Thoracic aorta (tissue), 2 donors: Measurements from ENCODE around the gene MT2A. TPM values are rescaled to one million over a fixed set of nuclear protein-coding genes. Genes with fewer than 3 reads are reported as not detected.

Source experiments
- ATAC-seq: fragments of 150-250 bp; one replicate; pipeline ENCODE4 v1.8.0; 2017; ENCODE audit warnings: low read depth; ENCODE audit not compliant: insufficient number of reproducible peaks, low FRiP score
- DNase-seq: peaks from one replicate; pipeline ENCODE4 v3.0.0-alpha.2; 2020; ENCODE audit warnings: low spot score
- H3K27ac ChIP-seq, 2 donors: fragments of 200-600 bp; sonication (generic); 1 replicate in 1 of 2; 2 replicates in 1 of 2; pipeline ENCODE4 v1.5.1; 2016; ENCODE audit warnings: mild to moderate bottlenecking in 2 of 2, moderate library complexity in 2 of 2
- H3K27me3 ChIP-seq: fragments of 200-600 bp; sonication (generic); replicated peaks from 2 replicates; pipeline ENCODE4 v1.6.0; 2016; ENCODE audit warnings: mild to moderate bottlenecking; ENCODE audit not compliant: insufficient read depth
- H3K36me3 ChIP-seq: fragments of 200-600 bp; sonication (generic); one replicate; pipeline ENCODE4 v1.5.1; 2016
- H3K4me1 ChIP-seq, 2 donors: fragments of 200-600 bp; sonication (generic); 1 replicate in 1 of 2; 2 replicates in 1 of 2; pipeline versions ENCODE4 v1.5.1 to v1.6.0; 2016; ENCODE audit warnings: low read depth in 2 of 2, mild to moderate bottlenecking in 1 of 2; ENCODE audit not compliant: control insufficient read depth in 1 of 2
- H3K4me3 ChIP-seq: fragments of 200-600 bp; sonication (generic); 2 replicates; pipeline ENCODE4 v1.5.1; 2016; ENCODE audit warnings: mild to moderate bottlenecking
- H3K9me3 ChIP-seq: fragments of 200-600 bp; sonication (generic); 2 replicates; pipeline ENCODE4 v1.5.1; 2016
- total RNA-seq, 2 donors: library from RNA; depleted of rRNA; stranded (reverse); fragments of >200 nt; gene quantifications; one replicate each; pipeline versions ENCODE4 v1.1.0 to v1.2.3, GENCODE V29; 2016
- TF ChIP-seq, protein P1 (sequence below): fragments of 200-600 bp; sonication (generic); IDR thresholded peaks from one replicate; pipeline ENCODE4 v1.5.1; 2019; ENCODE audit warnings: antibody characterized with exemption

Gene MT2A
- total RNA-seq = 100 to 1,000 TPM; 107 to 185 TPM

DNA sequence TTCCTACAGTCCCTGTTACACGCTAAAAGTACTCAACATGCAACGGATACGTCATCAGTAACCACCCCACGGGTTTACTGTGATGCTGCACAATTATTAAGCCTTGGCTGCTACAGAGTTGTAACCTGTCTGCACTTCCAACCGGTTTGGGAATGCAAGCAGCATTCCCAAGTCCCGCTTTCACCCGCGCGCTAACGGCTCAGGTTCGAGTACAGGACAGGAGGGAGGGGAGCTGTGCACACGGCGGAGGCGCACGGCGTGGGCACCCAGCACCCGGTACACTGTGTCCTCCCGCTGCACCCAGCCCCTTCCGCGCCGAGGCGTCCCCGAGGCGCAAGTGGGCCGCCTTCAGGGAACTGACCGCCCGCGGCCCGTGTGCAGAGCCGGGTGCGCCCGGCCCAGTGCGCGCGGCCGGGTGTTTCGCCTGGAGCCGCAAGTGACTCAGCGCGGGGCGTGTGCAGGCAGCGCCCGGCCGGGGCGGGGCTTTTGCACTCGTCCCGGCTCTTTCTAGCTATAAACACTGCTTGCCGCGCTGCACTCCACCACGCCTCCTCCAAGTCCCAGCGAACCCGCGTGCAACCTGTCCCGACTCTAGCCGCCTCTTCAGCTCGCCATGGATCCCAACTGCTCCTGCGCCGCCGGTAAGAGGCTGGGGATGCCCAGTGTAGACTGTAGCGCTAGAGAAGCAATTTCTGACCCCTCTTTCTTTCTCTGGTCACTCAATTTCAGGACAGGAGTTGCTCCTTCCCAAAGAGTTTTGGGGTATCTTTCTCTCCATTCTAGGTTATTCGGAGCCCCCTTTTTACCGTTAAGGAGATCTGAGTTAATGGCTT, at the start of gene MT2A:
TSS of gene MT2A (plus strand) at position 542 of the 833 bp plus-strand sequence. CDS start at position 614, 72 bp downstream.
- H3K27me3 ChIP-seq = no peaks in the 10 kb centered on the region
- H3K4me1 ChIP-seq = peaks cover 29 to 47% of the 10 kb centered on the region in 2 donors
- DNase-seq (peak; percentile 89), ATAC-seq (peak; percentile 46)
- H3K9me3 ChIP-seq = no peaks in the 10 kb centered on the region
- TF ChIP-seq, protein P1, sequence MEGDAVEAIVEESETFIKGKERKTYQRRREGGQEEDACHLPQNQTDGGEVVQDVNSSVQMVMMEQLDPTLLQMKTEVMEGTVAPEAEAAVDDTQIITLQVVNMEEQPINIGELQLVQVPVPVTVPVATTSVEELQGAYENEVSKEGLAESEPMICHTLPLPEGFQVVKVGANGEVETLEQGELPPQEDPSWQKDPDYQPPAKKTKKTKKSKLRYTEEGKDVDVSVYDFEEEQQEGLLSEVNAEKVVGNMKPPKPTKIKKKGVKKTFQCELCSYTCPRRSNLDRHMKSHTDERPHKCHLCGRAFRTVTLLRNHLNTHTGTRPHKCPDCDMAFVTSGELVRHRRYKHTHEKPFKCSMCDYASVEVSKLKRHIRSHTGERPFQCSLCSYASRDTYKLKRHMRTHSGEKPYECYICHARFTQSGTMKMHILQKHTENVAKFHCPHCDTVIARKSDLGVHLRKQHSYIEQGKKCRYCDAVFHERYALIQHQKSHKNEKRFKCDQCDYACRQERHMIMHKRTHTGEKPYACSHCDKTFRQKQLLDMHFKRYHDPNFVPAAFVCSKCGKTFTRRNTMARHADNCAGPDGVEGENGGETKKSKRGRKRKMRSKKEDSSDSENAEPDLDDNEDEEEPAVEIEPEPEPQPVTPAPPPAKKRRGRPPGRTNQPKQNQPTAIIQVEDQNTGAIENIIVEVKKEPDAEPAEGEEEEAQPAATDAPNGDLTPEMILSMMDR = no peak
- no peaks in the 10 kb centered on the region for H3K36me3 ChIP-seq
- peak within 1 kb of the TSS; percentile 92 to 93 for H3K27ac ChIP-seq
- peak within 1 kb of the TSS; percentile 91 for H3K4me3 ChIP-seq

DNA sequence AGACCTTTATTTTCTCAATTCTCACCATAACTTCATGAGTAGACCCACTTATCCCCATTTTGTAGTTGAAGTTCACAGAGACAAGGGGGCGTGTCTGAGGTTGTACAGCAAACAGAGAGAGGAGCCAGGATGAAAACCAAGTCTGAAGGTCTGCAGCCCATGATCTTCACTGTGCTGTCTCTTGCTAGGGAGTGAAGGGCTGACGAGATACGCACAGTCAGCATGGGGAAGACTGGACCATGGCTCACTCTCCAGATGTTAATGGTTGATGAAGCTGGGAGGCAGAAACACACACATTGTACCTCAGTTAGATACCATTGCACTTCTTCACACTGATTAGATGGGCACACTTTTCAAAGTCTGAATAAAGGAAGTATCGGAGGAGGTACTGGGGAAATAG, 49.3 kb upstream of the MT2A start:
- DNase-seq (no peak), ATAC-seq (no peak)
- TF ChIP-seq, protein P1 = no peak
- no peaks in the 10 kb centered on the region for H3K9me3 ChIP-seq
- no peak overlapping the region for H3K27ac ChIP-seq
- no peaks in the 10 kb centered on the region for H3K27me3 ChIP-seq
- H3K4me3 ChIP-seq = no peak overlapping the region
- H3K4me1 ChIP-seq = no peaks in the 10 kb centered on the region
- no peaks in the 10 kb centered on the region for H3K36me3 ChIP-seq

DNA sequence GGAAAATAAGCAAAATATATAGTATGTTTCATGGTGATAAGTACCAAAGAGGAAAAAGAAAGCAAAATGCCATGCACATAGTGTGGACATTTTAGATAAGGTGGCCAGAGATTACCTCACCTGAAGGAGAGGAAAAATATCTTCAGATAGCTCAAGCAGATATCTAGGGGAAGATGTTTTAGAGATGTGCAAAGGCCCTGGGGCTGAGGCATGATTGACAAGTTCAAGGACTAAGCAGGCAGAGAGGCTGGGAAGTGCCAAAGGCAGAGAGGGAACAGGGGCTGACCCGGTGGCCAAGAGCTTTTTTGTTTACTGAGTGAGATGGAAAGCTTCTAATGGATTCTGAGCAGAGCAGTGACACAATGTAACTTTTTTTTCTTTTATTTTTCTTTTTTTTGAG, 47.9 kb upstream of the MT2A start:
- DNase-seq = no peak
- Histone ChIP-seq H3K36me3 (no peaks in the 10 kb centered on the region), H3K9me3 (no peaks in the 10 kb centered on the region), H3K27ac (no peak overlapping the region), H3K4me3 (no peak overlapping the region), H3K4me1 (no peaks in the 10 kb centered on the region), H3K27me3 (no peaks in the 10 kb centered on the region)
- ATAC-seq = no peak
- TF ChIP-seq, protein P1 = no peak

DNA sequence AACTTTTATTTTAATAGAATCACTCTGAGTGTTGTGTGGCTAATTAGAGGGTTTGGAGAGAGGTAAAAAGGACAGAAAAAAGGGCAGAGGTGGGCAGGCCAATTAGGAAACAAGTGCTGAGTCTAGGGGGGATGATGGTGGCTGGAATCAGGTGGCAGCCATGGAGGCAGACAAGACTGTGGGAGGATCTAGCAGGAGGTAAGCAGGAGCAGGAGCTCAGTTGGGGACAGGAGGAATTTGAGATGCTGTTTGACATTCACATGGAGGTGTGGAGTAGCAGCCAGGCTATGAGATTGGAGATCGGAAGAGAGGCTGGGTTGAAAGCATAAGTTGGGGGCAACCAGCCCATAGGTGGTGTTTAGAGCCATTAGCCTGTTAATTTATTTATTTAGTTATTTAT, 47.3 kb upstream of the MT2A start:
- no peak for DNase-seq
- no peaks in the 10 kb centered on the region for H3K27me3 ChIP-seq
- TF ChIP-seq, protein P1 = no peak
- H3K4me1 ChIP-seq = no peaks in the 10 kb centered on the region
- no peak overlapping the region for H3K27ac ChIP-seq
- H3K36me3 ChIP-seq = no peaks in the 10 kb centered on the region
- no peaks in the 10 kb centered on the region for H3K9me3 ChIP-seq
- ATAC-seq = no peak
- no peak overlapping the region for H3K4me3 ChIP-seq

DNA sequence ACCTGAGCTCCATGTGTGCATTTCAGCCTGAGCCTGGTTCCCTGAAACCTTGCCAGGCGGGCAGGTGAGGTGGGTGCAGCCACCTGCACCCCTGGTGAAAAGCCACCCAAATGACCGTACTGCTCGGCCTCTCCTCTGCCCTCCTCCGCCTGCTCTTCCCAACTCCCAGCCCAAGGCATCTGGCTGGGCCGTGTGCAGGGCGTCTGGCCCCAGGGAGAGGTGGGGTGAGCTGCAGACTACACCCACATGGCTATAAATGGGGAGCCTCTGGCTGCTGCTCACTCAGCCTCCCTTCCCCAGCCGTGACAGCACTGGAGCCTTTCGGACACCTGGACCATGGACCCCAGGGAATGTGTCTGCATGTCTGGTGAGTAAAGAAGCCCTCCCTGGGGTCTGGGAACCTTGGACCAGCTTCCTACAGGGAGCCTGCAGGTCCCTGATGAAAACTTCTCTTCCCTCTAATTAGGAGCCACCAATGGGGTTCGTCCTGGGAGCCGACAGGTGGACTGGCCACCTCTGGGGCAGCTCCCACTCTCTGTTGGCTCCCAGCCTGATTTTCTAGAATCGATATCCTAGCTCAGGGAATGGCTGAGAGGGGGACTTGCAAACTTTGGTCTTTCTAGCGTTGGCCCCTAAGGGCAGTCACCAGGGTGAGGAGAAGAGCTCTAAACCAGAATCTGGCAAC, 43.4 kb upstream of the MT2A start, which contains the start of gene MT4:
TSS of gene MT4 (plus strand) at position 281 of the 685 bp plus-strand sequence. CDS start at position 337, 56 bp downstream.
- Histone ChIP-seq H3K4me3 (no peak within 1 kb of the TSS), H3K27me3 (no peaks in the 10 kb centered on the region), H3K36me3 (no peaks in the 10 kb centered on the region), H3K27ac (no peak within 1 kb of the TSS), H3K4me1 (no peaks in the 10 kb centered on the region), H3K9me3 (no peaks in the 10 kb centered on the region)
- no peak for DNase-seq
- ATAC-seq = no peak
- TF ChIP-seq, protein P1 = no peak
